Uterus (tissue), 2 donors: ENCODE data around the gene EPS8L2.

Experiments used
- POLR2A ChIP-seq, 2 donors: fragments of 450-650 bp; IDR thresholded peaks; one replicate each; pipeline ENCODE4 v1.6.1; 2016; ENCODE audit warnings: antibody characterized with exemption in 2 of 2, mild to moderate bottlenecking in 1 of 2, moderate library complexity in 1 of 2
- TF ChIP-seq, protein P1 (sequence below), 4 experiments: fragments of 200-600 bp in 2 of 4; fragments of 450-650 bp in 2 of 4; sonication (generic) in 2 of 4; IDR thresholded peaks; one replicate each; pipeline ENCODE4 v1.5.1; 2016 to 2019; ENCODE audit warnings: antibody characterized with exemption in 4 of 4, mild to moderate bottlenecking in 2 of 4, moderate library complexity in 1 of 4

DNA sequence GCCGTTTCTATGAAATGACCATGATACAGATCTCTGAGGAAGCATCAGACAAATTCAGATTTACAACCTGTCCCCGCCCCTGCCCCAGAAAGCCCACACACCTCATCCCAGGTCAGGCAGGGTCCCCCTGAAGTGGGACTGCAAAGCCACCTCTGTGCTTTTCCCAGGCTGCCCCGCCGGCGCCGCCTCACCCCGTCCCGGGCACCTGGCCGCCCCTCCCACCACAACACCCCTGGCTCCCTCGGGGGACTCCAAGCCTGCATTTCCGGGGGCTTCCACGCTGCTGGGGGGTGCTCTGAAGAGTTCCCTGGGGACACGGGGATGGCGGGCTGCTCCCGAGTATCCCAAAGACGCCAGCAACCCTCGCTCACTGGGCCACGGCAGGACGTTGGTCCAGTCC, 45.8 kb upstream of the EPS8L2 start:
- TF ChIP-seq, protein P1, sequence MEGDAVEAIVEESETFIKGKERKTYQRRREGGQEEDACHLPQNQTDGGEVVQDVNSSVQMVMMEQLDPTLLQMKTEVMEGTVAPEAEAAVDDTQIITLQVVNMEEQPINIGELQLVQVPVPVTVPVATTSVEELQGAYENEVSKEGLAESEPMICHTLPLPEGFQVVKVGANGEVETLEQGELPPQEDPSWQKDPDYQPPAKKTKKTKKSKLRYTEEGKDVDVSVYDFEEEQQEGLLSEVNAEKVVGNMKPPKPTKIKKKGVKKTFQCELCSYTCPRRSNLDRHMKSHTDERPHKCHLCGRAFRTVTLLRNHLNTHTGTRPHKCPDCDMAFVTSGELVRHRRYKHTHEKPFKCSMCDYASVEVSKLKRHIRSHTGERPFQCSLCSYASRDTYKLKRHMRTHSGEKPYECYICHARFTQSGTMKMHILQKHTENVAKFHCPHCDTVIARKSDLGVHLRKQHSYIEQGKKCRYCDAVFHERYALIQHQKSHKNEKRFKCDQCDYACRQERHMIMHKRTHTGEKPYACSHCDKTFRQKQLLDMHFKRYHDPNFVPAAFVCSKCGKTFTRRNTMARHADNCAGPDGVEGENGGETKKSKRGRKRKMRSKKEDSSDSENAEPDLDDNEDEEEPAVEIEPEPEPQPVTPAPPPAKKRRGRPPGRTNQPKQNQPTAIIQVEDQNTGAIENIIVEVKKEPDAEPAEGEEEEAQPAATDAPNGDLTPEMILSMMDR (IDR thresholded peaks at IDR 0.05), result no peak
- TF ChIP-seq POLR2A (IDR thresholded peaks at IDR 0.05), result no peak
